Putamen (tissue), 1 donor: ENCODE data around the gene RPS6KC1.
A peak's percentile ranks its signal among the peaks of the same experiment; 100 is the strongest.

Experiments used
- DNase-seq: peaks from one replicate; pipeline ENCODE4 v3.0.0-alpha.2; 2016; ENCODE audit warnings: low spot score

Gene RPS6KC1

DNA sequence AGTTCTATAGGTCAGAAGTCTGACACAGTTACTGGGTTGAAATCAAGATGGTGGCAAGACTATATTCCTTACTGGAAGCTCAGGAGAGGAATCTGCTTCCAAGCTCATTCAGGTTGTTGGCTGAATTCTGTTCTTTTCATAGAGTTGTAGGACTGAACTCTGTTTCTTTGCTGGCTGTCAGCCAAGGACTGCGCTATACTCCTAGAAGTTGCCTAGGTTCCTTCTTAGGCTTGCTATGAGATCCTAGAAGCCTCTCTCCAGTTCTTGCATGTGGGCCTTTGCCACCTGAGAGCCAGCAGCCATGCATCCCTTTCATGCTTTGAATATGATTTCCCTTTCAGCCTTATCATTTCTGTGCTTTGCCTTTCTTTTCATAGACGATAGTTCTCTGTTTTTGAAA is 176.4 kb downstream of the RPS6KC1 start:
- no peak for DNase-seq

DNA sequence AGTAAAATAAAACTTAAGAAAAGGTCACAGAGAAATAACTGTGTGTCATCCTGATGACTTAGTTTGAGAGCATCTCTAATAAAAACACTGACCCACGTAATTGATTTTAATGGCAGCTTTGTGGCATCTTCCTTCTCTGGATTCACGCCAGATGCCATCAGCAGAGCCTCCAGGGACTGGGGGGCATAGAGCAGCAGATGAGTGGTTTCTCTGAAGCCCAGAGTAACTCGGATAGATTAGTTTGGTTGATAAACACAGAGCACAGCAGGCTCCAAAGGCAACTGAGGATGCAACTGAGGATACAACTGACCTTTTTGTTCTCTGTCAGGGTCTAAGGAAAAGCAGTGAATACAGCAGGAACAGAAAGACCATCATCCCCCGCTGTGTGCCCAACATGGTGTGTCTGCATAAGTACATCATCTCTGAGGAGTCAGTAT is 180.8 kb downstream of the RPS6KC1 start:
- no peak for DNase-seq

GRCh38 chr1:213242883-213243282 is 191.8 kb downstream of the RPS6KC1 start:
- no peak for DNase-seq

- DNase-seq: peak; percentile 21
Observed at GRCh38 chr1:213244664-213245091, 193.6 kb downstream of the RPS6KC1 start.

- DNase-seq: no peak
Observed at GRCh38 chr1:213245260-213245910, 194.3 kb downstream of the RPS6KC1 start.

GRCh38 chr1:213247038-213247437 is 196.0 kb downstream of the RPS6KC1 start:
- DNase-seq: no peak

- DNase-seq: no peak
Observed at GRCh38 chr1:213249395-213249794, 198.4 kb downstream of the RPS6KC1 start.

GRCh38 chr1:213250041-213250440 is 199.0 kb downstream of the RPS6KC1 start:
- no peak for DNase-seq

DNA sequence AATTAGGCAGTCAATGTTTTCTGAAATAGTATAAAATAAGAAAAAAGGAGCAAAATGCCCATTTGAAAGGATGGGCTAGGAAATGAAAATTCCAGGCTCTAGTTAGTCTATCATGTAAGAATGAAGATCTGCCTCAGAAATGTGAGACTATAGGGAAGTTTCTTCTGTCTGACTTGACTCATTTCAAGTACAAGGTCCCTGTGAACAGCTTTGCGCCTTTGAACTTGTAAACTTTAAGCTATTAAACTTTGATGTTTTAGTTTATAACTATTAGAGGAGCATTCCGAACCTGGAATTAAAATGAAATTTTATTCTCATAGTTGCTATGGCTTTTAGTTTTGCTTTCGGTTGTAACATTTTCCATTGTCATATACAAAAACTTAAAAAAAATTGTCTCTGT is 199.4 kb downstream of the RPS6KC1 start:
- no peak for DNase-seq

GRCh38 chr1:213251972-213252371 is 200.9 kb downstream of the RPS6KC1 start:
- DNase-seq: no peak

DNA sequence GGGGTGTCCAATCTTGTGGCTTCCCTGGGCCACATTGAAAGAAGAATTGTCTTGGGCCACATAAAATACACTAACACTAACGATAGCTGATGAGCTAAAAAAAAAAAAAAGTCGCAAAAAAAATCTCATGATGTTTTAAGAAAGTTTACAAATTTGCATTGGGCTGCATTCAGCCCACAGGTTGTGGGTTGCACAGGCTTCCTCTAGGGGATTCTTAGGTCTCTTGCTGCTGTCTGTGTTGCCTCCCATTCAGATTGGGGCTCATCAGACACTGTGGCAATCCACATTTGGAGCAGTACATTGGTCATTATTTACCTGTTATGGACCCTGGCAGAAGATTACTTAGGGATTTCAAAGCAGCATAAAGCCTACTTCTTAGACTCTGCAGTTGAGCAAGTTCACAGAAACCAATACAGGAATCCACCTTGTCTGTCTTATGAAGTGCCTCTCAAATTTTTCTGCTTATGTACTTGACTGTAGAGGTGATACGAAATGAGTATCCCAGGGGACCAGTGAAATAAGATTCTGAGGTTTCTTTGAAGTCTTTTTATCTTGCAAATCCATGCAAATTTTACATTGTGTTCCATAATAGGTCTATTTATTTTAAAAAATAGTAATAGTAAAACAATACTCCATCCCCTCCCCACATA is 205.5 kb downstream of the RPS6KC1 start:
- no peak for DNase-seq

- DNase-seq: no peak
Observed at GRCh38 chr1:213260311-213261075, 209.5 kb downstream of the RPS6KC1 start.

GRCh38 chr1:213264531-213264930 is 213.5 kb downstream of the RPS6KC1 start:
- DNase-seq: no peak

GRCh38 chr1:213266983-213267772 is 216.1 kb downstream of the RPS6KC1 start:
- no peak for DNase-seq

DNA sequence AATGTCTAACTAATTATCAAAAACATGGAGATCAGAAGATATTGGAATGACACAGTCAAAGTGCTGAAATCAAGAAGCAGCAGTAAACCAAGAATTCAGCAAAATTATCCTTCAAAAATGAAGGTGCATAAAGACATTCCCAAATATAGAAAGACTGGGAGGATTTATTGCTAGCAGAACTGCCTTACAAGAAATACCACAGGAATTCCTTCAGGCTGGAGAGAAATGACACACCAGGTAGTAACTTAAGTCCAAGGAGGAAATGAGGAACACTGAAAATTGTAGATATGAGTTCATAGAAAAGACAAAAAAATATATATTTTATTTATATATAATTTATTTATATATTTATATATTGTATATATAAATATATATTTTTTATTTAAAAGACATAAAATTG is 217.2 kb downstream of the RPS6KC1 start:
- DNase-seq: no peak

- no peak for DNase-seq
Observed at GRCh38 chr1:213269829-213270228, 218.8 kb downstream of the RPS6KC1 start.

GRCh38 chr1:213273546-213273945 is 222.5 kb downstream of the RPS6KC1 start:
- no peak for DNase-seq

- no peak for DNase-seq
Observed at GRCh38 chr1:213274140-213274539, 223.1 kb downstream of the RPS6KC1 start.

GRCh38 chr1:213275293-213275692 is 224.3 kb downstream of the RPS6KC1 start:
- no peak for DNase-seq

GRCh38 chr1:213276236-213276635 is 225.2 kb downstream of the RPS6KC1 start:
- DNase-seq: no peak

DNA sequence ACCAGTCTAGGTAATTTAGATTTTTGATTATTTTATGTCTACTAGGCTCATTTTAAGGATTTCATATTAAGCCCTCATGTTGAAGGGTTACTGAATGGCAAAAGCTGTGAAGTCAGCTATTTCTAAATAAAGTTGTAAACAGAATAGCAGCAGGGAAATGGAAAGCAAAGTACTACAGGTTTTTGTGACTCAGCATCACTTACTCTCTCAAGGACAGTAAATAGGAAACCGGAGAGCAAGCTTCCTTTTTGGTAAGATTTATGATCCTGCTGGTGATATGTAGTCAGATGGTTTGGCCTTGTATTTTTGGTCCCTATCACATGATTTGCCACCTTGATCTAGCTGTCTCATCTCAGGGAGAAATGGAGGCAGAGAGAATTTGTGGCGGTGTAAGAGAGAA is 226.0 kb downstream of the RPS6KC1 start:
- no peak for DNase-seq

GRCh38 chr1:213279410-213279809 is 228.4 kb downstream of the RPS6KC1 start:
- no peak for DNase-seq
